ENCODE results near the gene AVPR2.

- TF ChIP-seq CTCF (IDR thresholded peaks at IDR 0.05) (no peak), POLR2A (IDR thresholded peaks at IDR 0.05) (no peak)
Measured at GRCh38 chrX:153863251-153863991, 41.1 kb upstream of the AVPR2 start.
